ENCODE results near the gene SYNPR.
"Not testable (repeated sequence)": the region's sequence is repeated elsewhere in the genome, so short reads cannot be mapped to it uniquely, and the experiment has no call there.

SYNPR gene

DNA sequence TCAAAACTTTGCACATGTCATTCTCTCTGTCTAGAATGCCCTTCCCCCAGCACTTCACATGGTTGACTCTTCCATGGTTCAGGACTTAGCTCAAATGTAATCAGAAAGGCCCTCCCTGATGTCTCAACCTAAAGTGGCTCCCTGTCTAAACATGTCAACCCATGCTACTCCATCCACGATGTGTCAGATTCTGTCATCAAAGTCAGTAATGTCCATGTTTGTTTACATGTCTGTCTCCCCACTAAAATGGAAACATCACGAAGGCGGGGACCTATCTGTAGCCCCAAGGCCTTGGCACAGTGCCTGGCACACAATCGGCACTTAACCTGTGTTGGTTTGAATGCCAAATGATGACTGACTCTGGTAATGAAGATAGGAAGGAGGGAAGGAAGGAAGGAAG lies 353.6 kb downstream of the SYNPR start:
- DNase-seq (ENCODE audit: low spot score) = no peak

DNA sequence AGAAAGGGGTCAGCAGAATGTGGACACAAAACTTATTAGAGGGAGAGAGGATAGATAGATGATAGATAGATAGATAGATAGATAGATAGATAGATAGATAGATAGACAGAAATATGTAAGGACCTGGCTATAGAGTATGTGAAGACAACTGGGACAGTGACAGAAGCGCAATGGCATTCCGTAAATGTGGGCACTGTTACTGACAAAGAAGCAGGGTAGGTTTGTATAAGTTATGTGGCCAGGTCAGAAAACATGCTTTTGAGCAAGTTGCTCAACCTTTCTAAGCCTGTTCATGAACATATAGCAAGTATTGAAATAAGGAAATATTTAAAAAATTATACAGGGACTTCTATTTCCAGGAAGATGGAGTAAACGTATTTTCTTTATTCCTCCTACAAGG lies 357.1 kb downstream of the SYNPR start:
- DNase-seq (ENCODE audit: low spot score) = no peak

DNA sequence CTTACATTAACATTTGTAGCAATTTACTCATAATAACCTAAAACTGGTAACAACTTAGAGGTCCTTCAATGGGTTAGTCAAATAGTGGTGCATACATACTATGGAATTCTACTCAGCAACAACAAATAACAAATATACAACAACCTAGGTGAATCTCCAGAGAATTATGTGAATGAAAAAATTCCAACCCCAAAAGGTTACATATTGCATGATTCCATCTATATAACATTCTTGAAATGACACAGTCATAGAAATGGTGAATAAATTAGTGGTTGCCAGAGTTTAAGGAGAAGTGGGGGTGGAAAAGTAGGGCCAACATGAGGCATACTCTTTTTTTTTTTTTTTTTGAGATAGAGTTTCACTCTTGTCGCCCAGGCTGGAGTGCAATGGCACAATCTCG lies 361.7 kb downstream of the SYNPR start:
- DNase-seq (ENCODE audit: low spot score) = no peak

DNA sequence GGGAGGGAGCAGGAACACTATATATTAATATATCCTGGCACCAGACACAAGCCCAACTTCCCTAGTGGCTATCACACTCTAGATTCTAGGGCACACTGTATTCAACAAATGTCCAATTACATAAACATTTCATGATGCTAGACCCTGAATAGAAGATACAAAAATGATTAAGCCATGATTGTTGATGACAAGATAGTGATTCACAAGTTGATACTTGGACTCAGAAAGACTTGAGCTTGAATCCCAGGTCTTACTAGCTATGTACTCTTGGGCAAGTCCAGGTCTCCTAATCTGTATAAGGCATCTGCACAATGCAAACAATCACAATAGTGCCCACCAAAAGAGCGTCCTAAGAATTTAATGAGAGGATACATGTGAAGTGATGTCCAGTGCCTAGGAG lies 364.4 kb downstream of the SYNPR start:
- DNase-seq (ENCODE audit: low spot score) = no peak

DNA sequence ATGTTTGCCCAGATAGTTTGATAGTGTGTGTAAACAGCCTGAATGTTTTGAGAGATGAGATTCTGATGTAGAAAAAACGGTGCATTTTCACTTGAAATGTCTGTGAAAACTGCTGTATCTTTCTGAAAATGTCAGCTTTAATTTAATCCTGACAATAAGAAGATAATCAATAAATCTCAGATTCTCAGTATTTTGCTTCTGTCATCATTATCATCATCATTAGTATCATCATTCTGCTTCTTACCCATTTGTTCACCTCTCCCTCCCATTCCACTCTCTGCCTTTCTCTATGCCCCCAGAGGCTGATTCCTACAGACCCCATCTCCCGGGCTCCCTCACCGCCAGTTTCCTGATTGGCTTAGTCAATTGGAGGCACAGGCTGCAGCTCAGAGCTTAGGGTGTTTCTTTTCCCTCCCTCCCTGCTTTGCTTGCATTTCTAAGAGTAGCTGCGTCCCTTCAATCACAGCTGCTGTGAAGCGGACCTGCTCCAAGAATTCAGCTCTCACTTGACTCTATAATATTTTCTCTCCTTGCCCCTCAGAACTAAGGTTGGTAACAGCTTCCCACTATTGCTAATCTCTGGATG lies 366.2 kb downstream of the SYNPR start:
- no peak for DNase-seq (ENCODE audit: low spot score)

DNA sequence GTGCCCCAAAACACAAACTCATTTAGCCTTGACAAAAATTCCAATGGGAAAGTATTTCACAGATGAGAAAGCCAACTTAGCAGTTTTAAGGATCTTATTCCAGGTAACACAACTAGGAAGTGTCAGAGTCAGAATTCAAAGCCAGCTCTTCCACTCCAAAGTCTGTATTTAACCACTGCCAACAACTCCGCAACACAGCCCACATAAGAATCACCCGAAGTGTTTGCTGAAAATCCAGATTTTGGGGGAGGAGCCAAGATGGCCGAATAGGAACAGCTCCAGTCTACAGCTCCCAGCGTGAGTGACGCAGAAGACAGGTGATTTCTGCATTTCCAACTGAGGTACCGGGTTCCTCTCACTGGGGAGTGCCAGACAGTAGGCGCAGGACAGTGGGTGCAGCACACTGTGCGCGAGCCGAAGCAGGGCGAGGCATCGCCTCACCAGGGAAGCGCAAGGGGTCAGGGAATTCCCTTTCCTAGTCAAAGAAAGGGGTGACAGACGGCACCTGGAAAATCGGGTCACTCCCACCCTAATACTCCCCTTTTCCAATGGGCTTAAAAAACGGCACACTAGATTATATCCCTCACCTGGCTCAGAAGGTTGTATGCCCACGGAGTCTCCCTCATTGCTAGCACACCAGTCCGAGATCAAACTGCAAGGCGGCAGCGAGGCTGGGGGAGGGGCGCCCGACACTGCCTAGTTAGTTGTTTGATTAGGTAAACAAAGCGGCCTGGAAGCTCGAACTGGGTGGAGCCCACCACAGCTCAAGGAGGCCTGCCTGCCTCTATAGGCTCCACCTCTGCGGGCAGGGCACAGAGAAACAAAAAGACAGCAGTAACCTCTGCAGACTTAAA lies 367.0 kb downstream of the SYNPR start:
- not testable (repeated sequence) for DNase-seq (ENCODE audit: low spot score)

DNA sequence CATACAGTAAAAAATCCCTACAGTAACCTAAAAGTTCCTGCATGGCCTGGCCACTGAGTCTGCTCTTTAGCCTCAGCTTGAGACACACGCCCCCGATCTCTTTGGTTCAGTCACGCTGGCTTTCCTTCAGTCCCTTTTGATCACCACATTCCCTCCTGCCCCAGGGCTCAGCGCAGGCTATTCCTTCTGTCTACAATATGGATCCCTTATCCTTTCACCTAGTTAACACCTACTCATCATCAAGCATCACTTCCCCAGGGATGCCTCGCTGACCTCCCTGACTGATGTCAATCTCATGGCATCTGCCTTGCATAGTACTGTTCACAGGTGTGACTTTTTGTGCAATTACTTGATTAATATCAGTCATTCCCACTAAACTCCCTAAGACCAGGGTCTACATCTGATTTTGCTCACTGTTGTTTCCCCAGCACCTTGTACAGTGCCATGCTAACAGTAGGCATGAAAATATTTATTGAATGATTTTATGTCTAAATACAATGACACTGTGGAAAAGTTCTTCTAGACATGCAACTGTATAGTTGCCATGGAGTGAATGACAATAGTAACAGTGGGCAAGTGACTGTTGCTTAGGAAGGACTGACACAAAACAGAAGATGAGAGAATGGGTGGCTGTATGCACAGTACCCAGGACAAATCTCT lies 374.1 kb downstream of the SYNPR start, which contains the start of gene SNTN:
TSS of gene SNTN (plus strand) at position 610 of the 660 bp plus-strand sequence. CDS start at position 623, 13 bp downstream.
- DNase-seq (ENCODE audit: low spot score) = no peak

DNA sequence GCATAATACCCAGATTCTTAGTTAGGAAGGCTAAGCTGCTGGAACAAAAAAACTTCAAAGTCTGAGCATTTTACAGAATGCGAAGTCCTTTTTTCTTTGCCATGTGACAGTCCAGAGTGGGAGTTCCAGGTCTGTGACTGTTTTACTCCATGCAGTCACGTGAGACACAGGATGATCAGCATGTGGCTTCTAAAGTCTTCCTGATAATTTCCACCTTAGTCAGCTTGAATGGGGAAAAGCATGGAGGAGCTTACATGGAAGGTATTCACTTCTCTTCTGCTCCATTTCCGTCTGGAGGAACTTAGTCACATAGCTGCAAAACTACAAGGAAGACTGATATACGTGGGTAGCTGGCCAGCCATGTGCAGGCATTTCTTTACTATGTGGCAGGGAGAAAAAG lies 376.1 kb downstream of the SYNPR start:
- DNase-seq (ENCODE audit: low spot score) = no peak

DNA sequence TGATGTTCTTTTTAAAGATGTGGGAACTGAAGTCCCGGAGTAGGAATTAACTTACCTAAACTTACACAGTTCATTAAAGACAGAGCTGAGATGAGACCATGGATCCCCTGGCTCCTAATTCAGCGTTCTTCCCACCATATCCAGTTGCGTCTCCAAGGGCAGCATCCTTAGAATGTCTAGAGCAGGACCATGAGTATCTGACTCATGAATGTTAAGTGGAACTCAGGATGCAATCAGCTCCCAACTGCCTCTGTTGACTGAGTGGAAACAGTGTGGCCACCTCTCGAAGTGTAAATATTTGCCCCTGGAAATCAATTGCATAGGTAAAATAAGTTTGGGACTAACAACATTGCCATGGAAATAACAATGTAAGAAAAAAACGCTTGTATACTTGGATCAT lies 376.8 kb downstream of the SYNPR start:
- no peak for DNase-seq (ENCODE audit: low spot score)

DNA sequence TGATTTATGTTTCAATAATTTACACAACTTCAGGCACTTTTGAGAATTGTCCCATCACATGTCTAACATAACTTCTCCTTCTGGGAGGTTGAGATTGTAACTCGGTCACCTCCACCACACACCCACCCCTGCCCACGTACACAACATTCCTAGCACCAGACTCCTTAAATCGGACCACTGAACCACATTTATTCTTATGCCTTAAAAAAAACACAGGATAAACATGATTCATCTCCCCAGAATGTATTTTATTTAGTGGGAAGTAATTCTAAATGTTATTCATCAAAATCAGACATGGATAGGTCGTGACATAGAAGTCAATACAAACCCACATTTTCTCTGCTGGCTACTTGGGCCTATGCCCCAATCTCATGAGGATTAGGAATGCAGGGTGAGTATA lies 377.4 kb downstream of the SYNPR start:
- no peak for DNase-seq (ENCODE audit: low spot score)

DNA sequence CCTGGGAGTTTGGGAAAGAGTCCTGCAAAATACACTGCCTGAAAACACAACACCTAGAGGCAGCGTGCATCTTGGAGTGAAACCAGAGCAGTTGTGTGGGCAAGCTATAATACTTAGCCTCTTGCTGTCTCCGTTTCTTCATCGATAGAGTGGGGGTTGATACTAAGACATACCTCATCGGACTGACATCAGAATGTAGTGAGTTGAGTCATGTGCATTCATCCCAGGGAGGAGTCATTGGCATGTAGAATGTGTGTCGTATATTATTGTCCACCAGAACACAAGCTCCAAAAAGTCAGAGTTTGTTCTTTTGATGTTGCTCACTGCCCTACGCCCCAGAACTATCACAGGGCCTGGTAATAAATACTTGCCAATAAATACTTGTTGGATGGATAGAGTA lies 378.7 kb downstream of the SYNPR start:
- no peak for DNase-seq (ENCODE audit: low spot score)

DNA sequence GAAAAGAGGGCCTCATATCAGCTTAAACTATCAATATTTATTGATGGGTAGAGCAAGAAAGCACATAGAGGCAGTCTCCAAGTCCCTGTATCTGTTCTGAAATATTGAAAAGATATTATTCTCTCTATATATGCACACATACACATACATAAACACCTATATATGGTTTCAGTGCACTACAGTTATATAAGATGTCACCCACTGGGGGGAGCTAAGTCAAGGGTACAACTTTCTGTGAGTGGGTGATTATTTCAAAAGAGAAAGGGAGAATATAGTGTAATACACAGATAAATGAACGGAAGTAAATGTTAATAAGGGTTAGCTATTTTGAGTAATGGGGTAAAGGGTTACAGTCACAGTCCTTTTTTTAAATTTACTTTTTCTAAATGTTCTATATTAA lies 383.1 kb downstream of the SYNPR start:
- DNase-seq (ENCODE audit: low spot score) = no peak

DNA sequence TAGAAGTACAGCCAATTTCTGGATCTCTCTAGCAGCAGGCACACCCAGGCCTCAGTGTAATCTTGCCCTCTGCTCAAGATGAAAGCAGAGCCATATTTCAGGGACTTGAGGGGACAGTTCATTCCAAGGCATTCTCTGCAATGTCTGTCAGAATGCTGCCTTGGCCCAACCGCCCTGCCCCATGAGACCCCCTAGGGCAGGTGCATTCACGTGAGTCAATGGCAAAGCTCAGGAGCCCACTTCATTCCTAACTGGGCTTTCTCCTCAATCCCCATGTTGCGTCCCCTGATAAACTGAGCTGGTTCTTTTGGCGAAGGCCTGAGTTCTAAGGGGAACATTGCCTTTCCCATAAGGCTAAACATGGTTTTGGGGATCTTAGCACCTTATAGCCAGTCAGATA lies 383.9 kb downstream of the SYNPR start:
- no peak for DNase-seq (ENCODE audit: low spot score)

DNA sequence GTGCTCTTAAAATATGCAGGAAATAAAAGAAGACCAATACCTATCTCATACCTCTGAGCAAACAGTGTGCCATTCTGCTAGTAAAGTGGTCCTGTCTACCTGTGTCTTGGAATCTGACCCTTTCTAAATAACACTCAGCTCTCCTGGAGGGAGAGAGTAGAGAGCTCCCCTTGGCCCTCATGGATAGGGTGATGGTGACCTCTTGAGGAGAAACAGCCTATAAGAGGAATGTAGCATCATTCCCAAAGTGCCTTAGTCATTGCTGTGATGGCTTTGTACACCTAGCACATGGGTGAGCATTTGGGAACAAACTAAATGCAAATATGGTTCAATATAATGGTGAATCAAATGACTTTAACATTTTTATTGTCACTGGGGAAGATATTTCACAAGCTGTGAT lies 384.4 kb downstream of the SYNPR start:
- DNase-seq (ENCODE audit: low spot score) = no peak
